ENCODE measurements around the gene JDP2. TPM values are rescaled to one million over a fixed set of nuclear protein-coding genes. Genes with fewer than 3 reads are reported as not detected.

JDP2 gene
- total RNA-seq, 1 experiment from 2014 or later: 45.3 TPM

DNA sequence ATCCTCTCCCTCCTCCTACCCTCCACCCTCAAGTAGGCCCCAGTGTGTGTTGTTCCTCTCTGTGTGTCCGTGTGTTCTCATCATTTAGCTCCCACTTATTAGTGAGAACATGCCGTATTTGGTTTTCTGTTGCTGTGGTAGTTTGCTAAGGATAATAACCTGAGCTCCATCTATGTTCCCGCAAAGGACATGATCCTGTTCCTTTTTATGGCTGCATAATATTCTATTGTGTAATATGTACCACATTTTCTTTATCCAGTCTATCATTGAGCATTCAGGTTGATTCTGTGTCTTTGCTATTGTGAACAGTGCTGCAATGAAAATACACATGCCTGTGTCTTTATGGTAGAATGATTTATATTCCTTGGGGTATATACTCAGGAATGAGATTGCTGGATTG lies 30.5 kb downstream of the JDP2 start:
- no TSS peak for BruUV-seq (replicated peaks)
- Mint-ChIP-seq H3K9me3 (ENCODE audit: unreplicated experiment) (no peaks in the 10 kb centered on the region), H3K36me3 (ENCODE audit: insufficient read depth, unreplicated experiment) (peaks cover 26% of the 10 kb centered on the region), H3K4me1 (ENCODE audit: insufficient read depth, unreplicated experiment) (peaks cover 30% of the 10 kb centered on the region), H3K27me3 (ENCODE audit: insufficient read depth, unreplicated experiment) (no peaks in the 10 kb centered on the region), H3K4me3 (ENCODE audit: unreplicated experiment) (no peak overlapping the region), H3K27ac (ENCODE audit: low read depth, unreplicated experiment) (peak overlapping the region; percentile 23)
- ChIA-PET POLR2A (interaction anchor here (0.8 to 1.2 kb wide), 2 partner anchors 150 to 202 kb away, joined by 3 read pairs; partner anchors contain the start of gene ERG28), CTCF (interaction anchor here (3.2 kb wide), 1 partner anchor 103 kb away, joined by 7 read pairs; no protein-coding TSS in a partner anchor)
- TF ChIP-seq, protein P1, sequence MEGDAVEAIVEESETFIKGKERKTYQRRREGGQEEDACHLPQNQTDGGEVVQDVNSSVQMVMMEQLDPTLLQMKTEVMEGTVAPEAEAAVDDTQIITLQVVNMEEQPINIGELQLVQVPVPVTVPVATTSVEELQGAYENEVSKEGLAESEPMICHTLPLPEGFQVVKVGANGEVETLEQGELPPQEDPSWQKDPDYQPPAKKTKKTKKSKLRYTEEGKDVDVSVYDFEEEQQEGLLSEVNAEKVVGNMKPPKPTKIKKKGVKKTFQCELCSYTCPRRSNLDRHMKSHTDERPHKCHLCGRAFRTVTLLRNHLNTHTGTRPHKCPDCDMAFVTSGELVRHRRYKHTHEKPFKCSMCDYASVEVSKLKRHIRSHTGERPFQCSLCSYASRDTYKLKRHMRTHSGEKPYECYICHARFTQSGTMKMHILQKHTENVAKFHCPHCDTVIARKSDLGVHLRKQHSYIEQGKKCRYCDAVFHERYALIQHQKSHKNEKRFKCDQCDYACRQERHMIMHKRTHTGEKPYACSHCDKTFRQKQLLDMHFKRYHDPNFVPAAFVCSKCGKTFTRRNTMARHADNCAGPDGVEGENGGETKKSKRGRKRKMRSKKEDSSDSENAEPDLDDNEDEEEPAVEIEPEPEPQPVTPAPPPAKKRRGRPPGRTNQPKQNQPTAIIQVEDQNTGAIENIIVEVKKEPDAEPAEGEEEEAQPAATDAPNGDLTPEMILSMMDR (IDR thresholded peaks at IDR 0.05; ENCODE audit: unreplicated experiment): no peak
- DNase-seq (ENCODE audit: unreplicated experiment): no peak
- intact Hi-C loops (cut with micrococcal nuclease): no loop called here

DNA sequence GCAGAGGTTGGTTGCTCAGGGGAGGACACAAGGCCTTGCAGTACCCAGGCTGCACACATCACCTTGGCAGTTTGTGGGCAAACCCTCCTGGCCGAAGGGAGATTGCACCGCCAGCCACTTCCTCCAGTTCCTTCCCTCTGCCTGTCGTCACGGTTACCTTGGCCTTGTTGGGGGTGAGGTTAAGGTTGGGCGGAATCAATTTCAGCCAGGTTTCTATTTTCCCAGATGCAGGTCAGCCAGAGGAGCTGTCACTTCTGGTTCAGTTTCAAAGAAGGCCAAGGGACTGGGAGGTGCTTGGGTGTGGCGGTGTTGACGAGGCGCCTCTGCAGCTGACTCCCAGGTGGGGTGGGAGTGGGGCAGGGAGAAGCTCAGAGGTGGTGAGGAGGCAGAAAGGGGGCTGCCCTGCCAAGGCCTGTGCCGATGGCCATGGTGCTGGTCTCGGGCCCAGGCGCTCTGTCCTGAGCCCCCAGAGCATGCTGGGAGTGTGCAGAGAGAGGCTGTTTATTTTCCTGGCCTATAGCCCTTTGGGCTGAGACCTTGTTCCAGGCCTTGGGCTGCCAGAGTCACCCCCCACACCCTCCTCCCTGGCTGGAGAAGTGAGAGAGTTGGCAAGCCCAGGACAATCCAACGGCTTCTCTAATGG lies 31.4 kb downstream of the JDP2 start:
- BruUV-seq (replicated peaks): no TSS peak
- intact Hi-C loops (cut with micrococcal nuclease): no loop called here
- peaks cover 26% of the 10 kb centered on the region for H3K36me3 Mint-ChIP-seq (ENCODE audit: insufficient read depth, unreplicated experiment)
- DNase-seq (ENCODE audit: unreplicated experiment): no peak
- ChIA-PET POLR2A (interaction anchor here (0.6 kb wide), 1 partner anchor 87 kb away, joined by 3 read pairs; no protein-coding TSS in a partner anchor), CTCF (interaction anchor here (0.8 to 3.2 kb wide), 2 partner anchors 10 to 102 kb away, joined by 5 to 7 read pairs; no protein-coding TSS in a partner anchor)
- TF ChIP-seq, protein P1 (IDR thresholded peaks at IDR 0.05; ENCODE audit: unreplicated experiment): no peak
- no peaks in the 10 kb centered on the region for H3K9me3 Mint-ChIP-seq (ENCODE audit: unreplicated experiment)
- H3K4me1 Mint-ChIP-seq (ENCODE audit: insufficient read depth, unreplicated experiment): peaks cover 24% of the 10 kb centered on the region
- no peaks in the 10 kb centered on the region for H3K27me3 Mint-ChIP-seq (ENCODE audit: insufficient read depth, unreplicated experiment)
- H3K4me3 Mint-ChIP-seq (ENCODE audit: unreplicated experiment): no peak overlapping the region
- H3K27ac Mint-ChIP-seq (ENCODE audit: low read depth, unreplicated experiment): no peak overlapping the region

DNA sequence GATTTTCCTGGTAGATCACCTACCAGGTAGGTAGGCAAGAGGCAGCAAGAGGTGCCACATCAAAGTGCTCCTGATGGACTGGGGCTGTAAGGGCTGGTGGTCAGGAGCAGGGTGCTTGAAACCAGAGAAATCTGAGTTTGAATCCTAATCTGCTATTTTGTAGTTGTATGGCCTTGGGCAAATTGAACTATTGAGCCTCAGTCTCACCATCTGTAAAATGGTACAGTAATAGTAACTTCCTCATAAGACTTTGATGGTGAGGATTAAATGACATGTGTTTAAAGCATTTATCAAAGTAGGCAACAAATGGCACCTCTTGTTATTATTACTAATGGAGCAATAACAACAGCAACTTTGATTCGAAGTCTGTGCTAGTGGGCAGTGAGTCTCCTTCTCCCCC lies 32.0 kb downstream of the JDP2 start:
- peaks cover 21% of the 10 kb centered on the region for H3K36me3 Mint-ChIP-seq (ENCODE audit: insufficient read depth, unreplicated experiment)
- no peak for DNase-seq (ENCODE audit: unreplicated experiment)
- no peaks in the 10 kb centered on the region for H3K9me3 Mint-ChIP-seq (ENCODE audit: unreplicated experiment)
- no peak overlapping the region for H3K27ac Mint-ChIP-seq (ENCODE audit: low read depth, unreplicated experiment)
- no peaks in the 10 kb centered on the region for H3K27me3 Mint-ChIP-seq (ENCODE audit: insufficient read depth, unreplicated experiment)
- H3K4me3 Mint-ChIP-seq (ENCODE audit: unreplicated experiment): no peak overlapping the region
- ChIA-PET POLR2A (no interaction called here), CTCF (interaction anchor here (0.8 to 3.2 kb wide), 2 partner anchors 10 to 101 kb away, joined by 5 to 7 read pairs; no protein-coding TSS in a partner anchor)
- no TSS peak for BruUV-seq (replicated peaks)
- TF ChIP-seq, protein P1 (IDR thresholded peaks at IDR 0.05; ENCODE audit: unreplicated experiment): no peak
- peaks cover 18% of the 10 kb centered on the region for H3K4me1 Mint-ChIP-seq (ENCODE audit: insufficient read depth, unreplicated experiment)
- intact Hi-C loops (cut with micrococcal nuclease): no loop called here

DNA sequence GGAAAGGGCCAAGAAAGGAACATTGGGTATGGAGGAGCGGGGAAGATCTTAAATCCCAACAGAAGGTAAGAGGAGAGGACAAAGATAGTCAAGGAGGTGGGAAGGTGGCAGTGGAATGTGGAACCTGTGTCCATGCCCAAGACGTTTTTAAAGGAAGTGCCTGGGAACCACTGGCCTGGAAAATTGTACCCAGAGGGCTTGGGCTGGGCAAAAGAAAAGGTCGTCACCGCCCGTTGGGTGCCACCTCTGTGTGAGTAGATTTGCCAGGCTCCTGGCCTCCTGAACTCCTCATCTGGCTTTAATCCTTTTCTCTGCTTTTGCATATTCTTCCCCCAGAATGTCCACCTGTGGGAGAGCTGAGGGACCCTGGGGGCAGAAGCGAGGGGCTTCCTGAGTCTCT lies 32.6 kb downstream of the JDP2 start:
- POLR2A ChIA-PET: no interaction called here
- DNase-seq (ENCODE audit: unreplicated experiment): no peak

More for the DNA sequence above, 32.6 kb downstream of the JDP2 start:
- Mint-ChIP-seq H3K36me3 (ENCODE audit: insufficient read depth, unreplicated experiment) (peaks cover 18% of the 10 kb centered on the region), H3K4me3 (ENCODE audit: unreplicated experiment) (no peak overlapping the region), H3K4me1 (ENCODE audit: insufficient read depth, unreplicated experiment) (peaks cover 13% of the 10 kb centered on the region), H3K27ac (ENCODE audit: low read depth, unreplicated experiment) (no peak overlapping the region), H3K27me3 (ENCODE audit: insufficient read depth, unreplicated experiment) (no peaks in the 10 kb centered on the region), H3K9me3 (ENCODE audit: unreplicated experiment) (no peaks in the 10 kb centered on the region)
- CTCF ChIA-PET: no interaction called here
- TF ChIP-seq, protein P1 (IDR thresholded peaks at IDR 0.05; ENCODE audit: unreplicated experiment): no peak
- intact Hi-C loops (cut with micrococcal nuclease): no loop called here
- no TSS peak for BruUV-seq (replicated peaks)
